Transverse colon (tissue), 3 donors: ENCODE measurements around the gene SYNE2.

Experiments used
- CTCF ChIP-seq, 5 experiments: fragments of 200-600 bp in 3 of 5; fragments of 450-650 bp in 2 of 5; sonication (generic) in 3 of 5; IDR thresholded peaks; 1 replicate in 2 of 5; 2 replicates in 3 of 5; pipeline ENCODE4 v1.5.1; 2016 to 2017; ENCODE audit warnings: antibody characterized with exemption in 5 of 5, inconsistent platforms in 3 of 5, mild to moderate bottlenecking in 2 of 5, moderate library complexity in 1 of 5
- EP300 ChIP-seq: sonication (generic); formaldehyde crosslinking; IDR thresholded peaks from one replicate; pipeline ENCODE4 v1.6.1; 2017; ENCODE audit warnings: antibody characterized with exemption, low read depth
- POLR2A ChIP-seq: fragments of 450-650 bp; IDR thresholded peaks from one replicate; pipeline ENCODE4 v1.6.1; 2016; ENCODE audit warnings: antibody characterized with exemption, mild to moderate bottlenecking, moderate library complexity

GRCh38 chr14:63862163-63862562 is 9.4 kb downstream of the SYNE2 start:
- TF ChIP-seq CTCF (IDR thresholded peaks at IDR 0.05) (no peak), POLR2A (no peak), EP300 (no peak)
